Endothelial cell of umbilical vein (primary cell): ENCODE results near the gene TBX19.

Experiments used
- EZH2 ChIP-seq: IDR thresholded peaks from 2 replicates; pipeline ENCODE4 v1.6.1; 2012; ENCODE audit warnings: borderline replicate concordance, low read depth, mild to moderate bottlenecking, moderate library complexity, low read length, inconsistent platforms; ENCODE audit not compliant: severe bottlenecking
- FOS ChIP-seq: IDR thresholded peaks from 2 replicates; pipeline ENCODE4 v1.6.1; 2011; ENCODE audit warnings: mild to moderate bottlenecking, low read length, moderate library complexity, borderline replicate concordance; ENCODE audit not compliant: insufficient read depth
- GATA2 ChIP-seq: IDR thresholded peaks from 2 replicates; pipeline ENCODE4 v1.7.0; 2011; ENCODE audit warnings: low read depth, mild to moderate bottlenecking, moderate library complexity, mixed read lengths, low read length; ENCODE audit not compliant: insufficient read length, insufficient read depth
- JUN ChIP-seq: IDR thresholded peaks from 2 replicates; pipeline ENCODE4 v1.6.1; 2011; ENCODE audit warnings: borderline replicate concordance, low read depth; ENCODE audit not compliant: insufficient read length, insufficient read depth
- MYC ChIP-seq: IDR thresholded peaks from one replicate; pipeline ENCODE4 v1.6.1; 2011; ENCODE audit warnings: mild to moderate bottlenecking, low read depth, low read length
- POLR2A ChIP-seq: IDR thresholded peaks from 2 replicates; pipeline ENCODE4 v1.6.1; 2012; ENCODE audit warnings: low read depth, mild to moderate bottlenecking, control low read depth, low read length
- POLR2AphosphoS5 ChIP-seq: IDR thresholded peaks from 2 replicates; pipeline ENCODE4 v1.6.1; 2012; ENCODE audit warnings: low read depth, mild to moderate bottlenecking, control low read depth, low read length, moderate library complexity; ENCODE audit not compliant: insufficient read depth
- TF ChIP-seq, protein P1 (sequence below): IDR thresholded peaks from 2 replicates; pipeline ENCODE4 v1.6.1; 2011; ENCODE audit not compliant: insufficient read depth, insufficient read length
- TF ChIP-seq, protein P2 (sequence below), 2 donors: IDR thresholded peaks; 1 replicate in 1 of 2; 2 replicates in 1 of 2; pipeline ENCODE4 v1.5.1; 2011; ENCODE audit warnings: low read length in 2 of 2, mild to moderate bottlenecking in 2 of 2, moderate library complexity in 2 of 2, control low read depth in 1 of 2, inconsistent platforms in 1 of 2, low read depth in 1 of 2; ENCODE audit not compliant: insufficient read depth in 1 of 2; ENCODE audit errors: extremely low read depth in 1 of 2

DNA sequence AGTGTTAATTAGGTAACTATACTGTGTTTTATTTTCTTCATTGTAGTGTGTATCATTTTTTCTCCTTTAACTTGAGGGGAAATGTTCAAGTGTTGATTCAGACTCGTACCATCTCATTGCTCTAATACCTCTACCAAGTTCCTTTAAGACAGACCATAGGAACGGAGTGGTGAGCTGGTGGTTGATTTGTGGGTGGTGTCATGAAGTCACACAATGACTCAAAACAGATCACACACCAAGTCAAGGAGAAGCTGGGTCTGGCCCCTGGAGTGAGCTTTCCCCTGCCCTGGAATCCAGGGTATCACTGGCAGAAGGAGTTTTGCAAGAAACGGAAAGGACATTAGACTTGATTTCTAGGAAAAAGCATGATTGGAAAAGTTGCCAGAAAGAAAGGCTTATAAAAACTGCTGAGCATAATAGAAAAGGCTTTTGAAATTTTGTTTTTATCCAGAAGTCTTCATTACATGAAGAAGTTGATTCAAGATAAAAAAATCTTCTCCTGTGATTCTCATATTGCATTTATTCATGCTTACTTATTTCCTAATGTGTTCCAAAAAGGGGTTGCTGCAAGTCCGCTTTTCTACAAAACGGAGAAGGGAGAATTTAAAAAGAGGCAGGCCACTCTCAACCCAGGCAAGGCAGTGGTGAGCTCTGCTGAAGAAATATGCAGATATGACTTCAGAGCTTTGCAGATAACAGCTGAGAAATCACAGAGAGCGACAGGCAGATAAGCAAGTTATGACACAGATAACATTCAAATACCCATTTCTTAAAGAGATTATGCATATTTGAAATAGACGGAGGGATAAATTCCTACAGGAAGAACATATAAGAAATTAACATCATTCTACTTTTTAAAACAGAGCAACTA lies 79.7 kb downstream of the TBX19 start:
- TF ChIP-seq, protein P1, sequence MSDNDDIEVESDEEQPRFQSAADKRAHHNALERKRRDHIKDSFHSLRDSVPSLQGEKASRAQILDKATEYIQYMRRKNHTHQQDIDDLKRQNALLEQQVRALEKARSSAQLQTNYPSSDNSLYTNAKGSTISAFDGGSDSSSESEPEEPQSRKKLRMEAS, result no peak
- TF ChIP-seq POLR2A (no peak), POLR2AphosphoS5 (no peak), EZH2 (no peak), FOS (no peak), GATA2 (no peak), JUN (no peak), MYC (no peak)
- TF ChIP-seq, protein P2, sequence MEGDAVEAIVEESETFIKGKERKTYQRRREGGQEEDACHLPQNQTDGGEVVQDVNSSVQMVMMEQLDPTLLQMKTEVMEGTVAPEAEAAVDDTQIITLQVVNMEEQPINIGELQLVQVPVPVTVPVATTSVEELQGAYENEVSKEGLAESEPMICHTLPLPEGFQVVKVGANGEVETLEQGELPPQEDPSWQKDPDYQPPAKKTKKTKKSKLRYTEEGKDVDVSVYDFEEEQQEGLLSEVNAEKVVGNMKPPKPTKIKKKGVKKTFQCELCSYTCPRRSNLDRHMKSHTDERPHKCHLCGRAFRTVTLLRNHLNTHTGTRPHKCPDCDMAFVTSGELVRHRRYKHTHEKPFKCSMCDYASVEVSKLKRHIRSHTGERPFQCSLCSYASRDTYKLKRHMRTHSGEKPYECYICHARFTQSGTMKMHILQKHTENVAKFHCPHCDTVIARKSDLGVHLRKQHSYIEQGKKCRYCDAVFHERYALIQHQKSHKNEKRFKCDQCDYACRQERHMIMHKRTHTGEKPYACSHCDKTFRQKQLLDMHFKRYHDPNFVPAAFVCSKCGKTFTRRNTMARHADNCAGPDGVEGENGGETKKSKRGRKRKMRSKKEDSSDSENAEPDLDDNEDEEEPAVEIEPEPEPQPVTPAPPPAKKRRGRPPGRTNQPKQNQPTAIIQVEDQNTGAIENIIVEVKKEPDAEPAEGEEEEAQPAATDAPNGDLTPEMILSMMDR (IDR thresholded peaks at IDR 0.05; ENCODE audit: extremely low read depth in 1 of 2, insufficient read depth in 1 of 2, low read depth in 1 of 2, low read length in 2 of 2), result no peak
